Brain microvascular endothelial cell (primary cell): ENCODE measurements around the gene SORCS1.

Experiments used
- DNase-seq: peaks from one replicate; pipeline ENCODE4 v3.0.0-alpha.2; 2020
- H3K27ac ChIP-seq: fragments of 250-450 bp; sonication (Bioruptor Pico); 2 replicates; pipeline ENCODE4 v1.5.1; 2020; ENCODE audit warnings: mild to moderate bottlenecking, moderate library complexity
- H3K27me3 ChIP-seq: fragments of 250-450 bp; sonication (Bioruptor Pico); replicated peaks from 2 replicates; pipeline ENCODE4 v1.5.1; 2020; ENCODE audit warnings: mild to moderate bottlenecking
- H3K36me3 ChIP-seq: fragments of 250-450 bp; sonication (Bioruptor Pico); replicated peaks from 2 replicates; pipeline ENCODE4 v1.5.1; 2020; ENCODE audit warnings: mild to moderate bottlenecking
- H3K4me3 ChIP-seq: 2 replicates; pipeline ENCODE4 v1.5.1; 2011; ENCODE audit warnings: low read depth, mild to moderate bottlenecking, control low read depth, low read length, moderate library complexity
- in situ Hi-C: cut with HindIII; loops from 2 replicates; pipeline ENCODE4 v1.10.0; 2017; ENCODE audit warnings: low sequenced_read_pairs, low pct_ligation_motif_present
- TF ChIP-seq, protein P1 (sequence below): IDR thresholded peaks from 2 replicates; pipeline ENCODE4 v1.5.1; 2011; ENCODE audit warnings: low read depth, mild to moderate bottlenecking, moderate library complexity, low read length, control low read depth, inconsistent platforms; ENCODE audit errors: missing control alignments

Gene SORCS1

GRCh38 chr10:106894692-106895091 is 269.8 kb downstream of the SORCS1 start:
- TF ChIP-seq, protein P1, sequence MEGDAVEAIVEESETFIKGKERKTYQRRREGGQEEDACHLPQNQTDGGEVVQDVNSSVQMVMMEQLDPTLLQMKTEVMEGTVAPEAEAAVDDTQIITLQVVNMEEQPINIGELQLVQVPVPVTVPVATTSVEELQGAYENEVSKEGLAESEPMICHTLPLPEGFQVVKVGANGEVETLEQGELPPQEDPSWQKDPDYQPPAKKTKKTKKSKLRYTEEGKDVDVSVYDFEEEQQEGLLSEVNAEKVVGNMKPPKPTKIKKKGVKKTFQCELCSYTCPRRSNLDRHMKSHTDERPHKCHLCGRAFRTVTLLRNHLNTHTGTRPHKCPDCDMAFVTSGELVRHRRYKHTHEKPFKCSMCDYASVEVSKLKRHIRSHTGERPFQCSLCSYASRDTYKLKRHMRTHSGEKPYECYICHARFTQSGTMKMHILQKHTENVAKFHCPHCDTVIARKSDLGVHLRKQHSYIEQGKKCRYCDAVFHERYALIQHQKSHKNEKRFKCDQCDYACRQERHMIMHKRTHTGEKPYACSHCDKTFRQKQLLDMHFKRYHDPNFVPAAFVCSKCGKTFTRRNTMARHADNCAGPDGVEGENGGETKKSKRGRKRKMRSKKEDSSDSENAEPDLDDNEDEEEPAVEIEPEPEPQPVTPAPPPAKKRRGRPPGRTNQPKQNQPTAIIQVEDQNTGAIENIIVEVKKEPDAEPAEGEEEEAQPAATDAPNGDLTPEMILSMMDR: no peak
- DNase-seq: no peak
- no peaks in the 10 kb centered on the region for H3K36me3 ChIP-seq
- H3K4me3 ChIP-seq: no peak overlapping the region
- no peaks in the 10 kb centered on the region for H3K27me3 ChIP-seq
- no peak overlapping the region for H3K27ac ChIP-seq
- in situ Hi-C loops: no loop called here

DNA sequence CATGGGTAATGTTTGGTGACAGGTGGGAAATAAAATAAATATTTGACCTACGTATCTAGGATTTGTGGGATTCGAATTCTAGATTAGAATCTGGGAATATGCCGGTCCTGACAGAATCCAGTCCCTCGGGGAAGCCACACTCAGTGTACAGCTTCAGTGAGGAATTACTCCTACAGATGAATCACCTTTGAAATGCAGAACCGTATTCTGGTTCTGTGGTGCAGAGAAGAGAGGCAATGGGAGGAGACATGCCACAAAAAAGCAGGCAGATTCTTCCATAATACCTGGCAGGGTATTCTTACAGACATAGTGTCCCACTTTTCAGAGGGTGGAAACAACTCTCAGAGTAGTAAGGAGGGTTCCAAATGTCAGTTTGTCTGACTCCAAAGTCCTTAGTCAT is 286.9 kb downstream of the SORCS1 start:
- Histone ChIP-seq H3K27ac (no peak overlapping the region), H3K36me3 (no peaks in the 10 kb centered on the region), H3K27me3 (no peaks in the 10 kb centered on the region), H3K4me3 (no peak overlapping the region)
- TF ChIP-seq, protein P1: no peak
- in situ Hi-C loops: no loop called here
- no peak for DNase-seq

GRCh38 chr10:106874604-106874889 is 290.0 kb downstream of the SORCS1 start:
- DNase-seq: no peak
- H3K27me3 ChIP-seq: no peaks in the 10 kb centered on the region
- TF ChIP-seq, protein P1: no peak
- in situ Hi-C loops: no loop called here
- H3K4me3 ChIP-seq: no peak overlapping the region
- H3K36me3 ChIP-seq: no peaks in the 10 kb centered on the region
- no peak overlapping the region for H3K27ac ChIP-seq

- DNase-seq: no peak
- in situ Hi-C loops: no loop called here
- TF ChIP-seq, protein P1: no peak
- Histone ChIP-seq H3K27me3 (no peaks in the 10 kb centered on the region), H3K4me3 (no peak overlapping the region), H3K27ac (no peak overlapping the region), H3K36me3 (no peaks in the 10 kb centered on the region)
These were observed 290.5 kb downstream of the SORCS1 start for GRCh38 chr10:106873770-106874603.

DNA sequence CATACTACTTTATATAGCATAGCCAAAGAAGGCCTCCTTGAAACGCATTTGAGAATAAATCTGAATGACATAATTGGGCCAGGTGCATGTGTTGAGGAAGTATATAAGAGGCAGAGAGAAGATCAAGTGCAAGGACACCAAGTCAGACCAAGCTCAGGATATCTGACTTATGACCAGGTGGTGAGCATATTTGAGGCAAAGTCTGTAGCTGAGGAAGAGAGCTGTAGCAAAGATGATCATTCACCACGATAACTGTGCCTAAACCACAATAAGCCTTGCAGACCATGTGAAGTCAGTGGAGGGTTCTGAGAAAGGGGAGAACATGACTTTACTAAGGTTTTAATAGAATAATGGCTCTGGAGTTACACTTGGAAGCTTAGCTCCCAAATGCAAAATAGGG is 292.3 kb downstream of the SORCS1 start:
- Histone ChIP-seq H3K4me3 (no peak overlapping the region), H3K27me3 (no peaks in the 10 kb centered on the region), H3K36me3 (no peaks in the 10 kb centered on the region), H3K27ac (no peak overlapping the region)
- in situ Hi-C loops: no loop called here
- no peak for DNase-seq
- TF ChIP-seq, protein P1: no peak
